HCT116 (cell line): ENCODE measurements around the gene HIVEP3. TPM values are rescaled to one million over a fixed set of nuclear protein-coding genes. Genes with fewer than 3 reads are reported as not detected.

Experiments
- ATAC-seq: fragments of 200-7000 bp; cut with Tn5 transposase; 2 replicates; pipeline ENCODE4 v1.9.1; 2020; ENCODE audit warnings: mild to moderate bottlenecking, moderate library complexity
- BruUV-seq: library from RNA; stranded (reverse); fragments of 400-500 nt; replicated peaks from 2 replicates; lab custom pipeline; 2021; lab: Mats Ljungman, UMichigan
- CTCF ChIA-PET: fragments of 300-600 bp; sonication (Branson Sonifier 250); formaldehyde crosslinking; loops from one replicate; lab custom pipeline; 2021; ENCODE audit warnings: antibody characterized with exemption; lab: Charles Lee
- POLR2A ChIA-PET: fragments of 300-600, 350-600 bp; sonication (Branson Sonifier 250); formaldehyde crosslinking; loops from one replicate; lab custom pipeline; 2021; ENCODE audit warnings: antibody characterized with exemption; lab: Charles Lee
- RAD21 ChIA-PET, 2 experiments: fragments of 300-600 bp; sonication (Branson Sonifier 250); formaldehyde crosslinking; loops; one replicate each; lab custom pipeline; 2023; ENCODE audit warnings: low total read pairs in 2 of 2; ENCODE audit not compliant: uncharacterized antibody in 2 of 2, unreplicated experiment in 2 of 2, low non-redundant PET in 1 of 2; lab: Charles Lee
- DNase-seq: peaks from one replicate; pipeline ENCODE4 v3.0.0-alpha.2; 2010; ENCODE audit warnings: low read depth, low spot score
- H2AFZ ChIP-seq: fragments of 200-600 bp; shearing (Covaris generic), sonication (generic); 2 replicates; pipeline ENCODE4 v1.6.1; 2017; ENCODE audit warnings: low read depth, mixed run types, mixed read lengths, antibody characterized with exemption, low read length; ENCODE audit not compliant: poor library complexity, severe bottlenecking
- H3K27ac ChIP-seq: 2 replicates; pipeline ENCODE4 v1.5.1; 2012; ENCODE audit warnings: low read depth, low read length
- H3K27me3 ChIP-seq: fragments of 200-600 bp; sonication (generic); 2 replicates; pipeline ENCODE4 v1.6.1; 2016; ENCODE audit warnings: mixed run types, low read length, mixed read lengths; ENCODE audit not compliant: insufficient read depth
- H3K36me3 ChIP-seq, 2 experiments: fragments of 200-500 bp in 1 of 2; fragments of 200-600 bp in 1 of 2; sonication (Bioruptor generic) in 1 of 2; sonication (generic) in 1 of 2; 2 replicates each; pipeline versions ENCODE4 v1.5.1 to v1.6.1; 2014 to 2016; ENCODE audit warnings: low read length in 2 of 2, inconsistent platforms in 1 of 2, mixed read lengths in 1 of 2, mixed run types in 1 of 2; ENCODE audit not compliant: insufficient read depth in 2 of 2, control insufficient read depth in 1 of 2
- H3K4me1 ChIP-seq, 2 experiments: fragments of 200-600 bp in 1 of 2; sonication (generic) in 1 of 2; 2 replicates each; pipeline versions ENCODE4 v1.5.1 to v1.6.1; 2012 to 2017; ENCODE audit warnings: low read length in 2 of 2, inconsistent platforms in 1 of 2, mild to moderate bottlenecking in 1 of 2, mixed read lengths in 1 of 2, mixed run types in 1 of 2, moderate library complexity in 1 of 2; ENCODE audit not compliant: insufficient read depth in 2 of 2, control insufficient read depth in 1 of 2
- H3K4me2 ChIP-seq: fragments of 200-600 bp; sonication (generic); 2 replicates; pipeline ENCODE4 v1.6.1; 2017; ENCODE audit warnings: mixed run types, low read length, mixed read lengths
- H3K4me3 ChIP-seq, 2 experiments: fragments of 200-600 bp in 1 of 2; sonication (generic) in 1 of 2; replicated peaks in 1 of 2; 2 replicates each; pipeline ENCODE4 v1.5.1; 2011 to 2016; ENCODE audit warnings: low read length in 2 of 2, control low read depth in 1 of 2, low read depth in 1 of 2, mild to moderate bottlenecking in 1 of 2, mixed read lengths in 1 of 2, mixed run types in 1 of 2
- H3K79me2 ChIP-seq: fragments of 200-600 bp; sonication (generic); 2 replicates; pipeline ENCODE4 v1.6.1; 2017; ENCODE audit warnings: mild to moderate bottlenecking, mixed run types, low read length, moderate library complexity, mixed read lengths; ENCODE audit not compliant: insufficient read depth
- H3K9ac ChIP-seq: fragments of 200-600 bp; sonication (generic); 2 replicates; pipeline ENCODE4 v1.6.1; 2016; ENCODE audit warnings: low read length, mixed read lengths
- H3K9me2 ChIP-seq: fragments of 200-600 bp; sonication (generic), shearing (Covaris generic); 2 replicates; pipeline ENCODE4 v1.6.1; 2017; ENCODE audit warnings: mixed run types, mild to moderate bottlenecking, moderate library complexity; ENCODE audit not compliant: insufficient read depth
- H3K9me3 ChIP-seq, 2 experiments: fragments of 200-500 bp in 1 of 2; fragments of 200-600 bp in 1 of 2; sonication (Bioruptor generic) in 1 of 2; sonication (generic) in 1 of 2; 2 replicates each; pipeline ENCODE4 v1.6.1; 2014 to 2017; ENCODE audit warnings: low read length in 2 of 2, mixed read lengths in 2 of 2, inconsistent platforms in 1 of 2, low read depth in 1 of 2, mild to moderate bottlenecking in 1 of 2, mixed run types in 1 of 2, moderate library complexity in 1 of 2; ENCODE audit not compliant: control insufficient read depth in 1 of 2, insufficient read depth in 1 of 2
- H4K20me1 ChIP-seq: fragments of 200-600 bp; sonication (generic), shearing (Covaris generic); 2 replicates; pipeline ENCODE4 v1.6.1; 2017; ENCODE audit warnings: mixed run types, mild to moderate bottlenecking, moderate library complexity; ENCODE audit not compliant: insufficient read depth
- CBX3 ChIP-seq: IDR thresholded peaks from 2 replicates; pipeline ENCODE4 v1.6.1; 2012; ENCODE audit warnings: low read depth
- CEBPB ChIP-seq: IDR thresholded peaks from 2 replicates; pipeline ENCODE4 v1.6.1; 2012; ENCODE audit warnings: low read depth
- EGR1 ChIP-seq: IDR thresholded peaks from 2 replicates; pipeline ENCODE4 v1.6.1; 2012; ENCODE audit warnings: low read depth
- ELF1 ChIP-seq: IDR thresholded peaks from 2 replicates; pipeline ENCODE4 v1.6.1; 2012; ENCODE audit warnings: low read depth, borderline replicate concordance
- EZH2 ChIP-seq: fragments of 200-600 bp; sonication (generic); IDR thresholded peaks from 2 replicates; pipeline ENCODE4 v1.6.1; 2017; ENCODE audit warnings: antibody characterized with exemption, mixed run types
- EZH2phosphoT487 ChIP-seq: fragments of 200-600 bp; IDR thresholded peaks from 2 replicates; pipeline ENCODE4 v1.6.1; 2018; ENCODE audit warnings: antibody characterized with exemption, borderline replicate concordance
- RAD21 ChIP-seq: IDR thresholded peaks from 2 replicates; pipeline ENCODE4 v1.6.1; 2012; ENCODE audit warnings: low read depth, mild to moderate bottlenecking
- SIN3A ChIP-seq: IDR thresholded peaks from 2 replicates; pipeline ENCODE4 v1.6.1; 2012; ENCODE audit warnings: low read depth
- SP1 ChIP-seq: IDR thresholded peaks from 2 replicates; pipeline ENCODE4 v1.6.1; 2012; ENCODE audit warnings: low read depth
- TCF7L2 ChIP-seq: IDR thresholded peaks from 2 replicates; pipeline ENCODE4 v1.7.0; 2011; ENCODE audit warnings: borderline replicate concordance, inconsistent platforms; ENCODE audit not compliant: insufficient read depth, insufficient read length; ENCODE audit errors: extremely low read depth
- ZFX ChIP-seq: fragments of 450-650 bp; IDR thresholded peaks from 2 replicates; pipeline ENCODE4 v1.6.1; 2017
- intact Hi-C: fragments of 100-400 bp; cut with micrococcal nuclease; formaldehyde crosslinking; loops from 2 replicates; pipeline ENCODE4 v1.10.0; 2022
- total RNA-seq: library from RNA; stranded (reverse); gene quantifications from one replicate; pipeline ENCODE4 v1.2.1, GENCODE V29; 2021; ENCODE audit not compliant: unreplicated experiment
- TF ChIP-seq, protein P1 (sequence below): IDR thresholded peaks from 2 replicates; pipeline ENCODE4 v1.6.1; 2012
- TF ChIP-seq, protein P2 (sequence below): IDR thresholded peaks from 2 replicates; pipeline ENCODE4 v1.6.1; 2012

Gene HIVEP3
- total RNA-seq, 1 experiment from 2014 or later, result 7.1 TPM

DNA sequence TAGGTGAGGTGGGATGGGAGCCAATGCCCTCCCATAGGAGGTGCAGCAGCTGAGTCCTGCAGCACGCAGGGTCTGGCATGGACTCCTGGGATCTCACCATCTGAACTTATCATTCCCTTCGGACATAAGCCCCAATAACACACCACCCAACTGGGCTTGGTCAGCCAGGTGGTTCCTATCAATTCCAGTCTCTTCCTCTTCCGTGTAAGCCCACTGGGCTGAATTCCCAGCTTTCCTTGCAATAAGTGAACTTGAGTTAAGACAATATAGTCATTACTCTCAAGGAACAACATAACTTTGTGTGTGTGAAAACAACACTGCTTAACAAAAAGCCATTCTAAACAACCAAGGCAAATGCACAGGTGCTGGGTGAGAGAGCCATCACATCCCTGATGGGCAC, 347.7 kb downstream of the HIVEP3 start:
- no peak overlapping the region for H3K9ac ChIP-seq
- intact Hi-C loops, result loop anchor here (5.0 to 10.0 kb wide), 4 partner anchors 304 to 1004 kb away; no protein-coding TSS in a partner anchor
- POLR2A ChIA-PET, result no interaction called here
- CTCF ChIA-PET, result no interaction called here
- no peak overlapping the region for H3K4me3 ChIP-seq
- H3K27me3 ChIP-seq, result no peaks in the 10 kb centered on the region
- TF ChIP-seq, protein P1, sequence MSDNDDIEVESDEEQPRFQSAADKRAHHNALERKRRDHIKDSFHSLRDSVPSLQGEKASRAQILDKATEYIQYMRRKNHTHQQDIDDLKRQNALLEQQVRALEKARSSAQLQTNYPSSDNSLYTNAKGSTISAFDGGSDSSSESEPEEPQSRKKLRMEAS, result no peak
- TF ChIP-seq EZH2, result no peak
- no peak for TF ChIP-seq ELF1
- TF ChIP-seq EGR1, result no peak
- no peak for TF ChIP-seq SP1
- no peak for TF ChIP-seq CBX3
- no peak for TF ChIP-seq RAD21
- no peak for TF ChIP-seq CEBPB
- TF ChIP-seq SIN3A, result no peak
- TF ChIP-seq ZFX, result no peak
- TF ChIP-seq, protein P2, sequence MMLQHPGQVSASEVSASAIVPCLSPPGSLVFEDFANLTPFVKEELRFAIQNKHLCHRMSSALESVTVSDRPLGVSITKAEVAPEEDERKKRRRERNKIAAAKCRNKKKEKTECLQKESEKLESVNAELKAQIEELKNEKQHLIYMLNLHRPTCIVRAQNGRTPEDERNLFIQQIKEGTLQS, result no peak
- TF ChIP-seq EZH2phosphoT487, result no peak
- no peaks in the 10 kb centered on the region for H4K20me1 ChIP-seq
- RAD21 ChIA-PET, result no interaction called here
- no peaks in the 10 kb centered on the region for H3K9me2 ChIP-seq
- no peak overlapping the region for H3K4me2 ChIP-seq
- no peak overlapping the region for H3K27ac ChIP-seq
- H3K9me3 ChIP-seq, result no peaks in the 10 kb centered on the region
- H2AFZ ChIP-seq, result no peak overlapping the region
- no TSS peak for BruUV-seq
- ATAC-seq (no peak), DNase-seq (no peak)
- H3K4me1 ChIP-seq, result peaks cover 0 to 4% of the 10 kb centered on the region in 2 experiments; a peak in 1 of 4 replicates
- H3K79me2 ChIP-seq, result no peaks in the 10 kb centered on the region
- H3K36me3 ChIP-seq, result no peaks in the 10 kb centered on the region

DNA sequence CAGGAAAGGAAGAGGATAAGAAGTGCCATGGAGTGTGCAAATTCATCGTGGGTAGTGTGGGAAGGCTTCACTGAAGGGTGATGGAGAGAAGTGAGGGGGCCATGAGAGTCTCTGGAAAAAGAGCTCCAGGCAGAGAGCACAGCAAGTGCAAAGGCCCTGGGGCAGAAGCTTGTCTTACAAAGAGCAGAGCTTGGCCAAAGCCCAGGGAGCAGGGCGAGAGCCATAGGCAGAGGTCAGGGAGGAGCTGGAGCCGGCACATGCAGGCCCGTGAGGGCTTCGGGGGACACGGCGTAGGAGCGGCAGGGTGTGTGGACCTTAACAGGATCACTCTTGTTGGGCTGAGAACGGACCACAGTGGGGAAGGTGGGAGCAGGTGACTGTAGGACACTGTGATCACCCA, 350.5 kb downstream of the HIVEP3 start:
- H3K79me2 ChIP-seq, result no peaks in the 10 kb centered on the region
- CTCF ChIA-PET, result no interaction called here
- no TSS peak for BruUV-seq
- H3K9ac ChIP-seq, result no peak overlapping the region
- intact Hi-C loops, result no loop called here
- H3K4me2 ChIP-seq, result no peak overlapping the region
- H3K27ac ChIP-seq, result no peak overlapping the region
- no peaks in the 10 kb centered on the region for H3K9me3 ChIP-seq
- TF ChIP-seq SP1 (no peak), CEBPB (no peak), EGR1 (no peak), TCF7L2 (no peak)
- ATAC-seq (no peak), DNase-seq (no peak)
- no peaks in the 10 kb centered on the region for H3K4me1 ChIP-seq
- H4K20me1 ChIP-seq, result no peaks in the 10 kb centered on the region
- no peaks in the 10 kb centered on the region for H3K36me3 ChIP-seq
- no peaks in the 10 kb centered on the region for H3K9me2 ChIP-seq
- no peak overlapping the region for H2AFZ ChIP-seq
- H3K4me3 ChIP-seq, result no peak overlapping the region
- RAD21 ChIA-PET, result no interaction called here
- no peaks in the 10 kb centered on the region for H3K27me3 ChIP-seq
- POLR2A ChIA-PET, result no interaction called here
